ENCODE results near the gene TM9SF1. TPM values are rescaled to one million over a fixed set of nuclear protein-coding genes. Genes with fewer than 3 reads are reported as not detected.
A peak's percentile ranks its signal among the peaks of the same experiment; 100 is the strongest.
"Not testable (repeated sequence)": the region's sequence is repeated elsewhere in the genome, so short reads cannot be mapped to it uniquely, and the experiment has no call there.

Gene TM9SF1
- total RNA-seq, 1 donor from 2014 or later, result 69.5 TPM

GRCh38 chr14:24219521-24219920 lies 24.3 kb upstream of the TM9SF1 start:
- Mint-ChIP-seq H3K36me3 (ENCODE audit: unreplicated experiment) (peaks cover 3% of the 10 kb centered on the region), H3K27me3 (ENCODE audit: unreplicated experiment) (no peaks in the 10 kb centered on the region), H3K27ac (ENCODE audit: unreplicated experiment) (no peak overlapping the region), H3K9me3 (ENCODE audit: unreplicated experiment) (no peaks in the 10 kb centered on the region), H3K4me3 (ENCODE audit: unreplicated experiment) (no peak overlapping the region), H3K4me1 (ENCODE audit: unreplicated experiment) (peaks cover 15% of the 10 kb centered on the region)
- DNase-seq (ENCODE audit: extremely low spot score, unreplicated experiment), result no peak
- TF ChIP-seq CTCF (IDR thresholded peaks at IDR 0.05), result no peak

GRCh38 chr14:24219080-24219479 lies 23.8 kb upstream of the TM9SF1 start:
- Mint-ChIP-seq H3K27me3 (ENCODE audit: unreplicated experiment) (no peaks in the 10 kb centered on the region), H3K27ac (ENCODE audit: unreplicated experiment) (no peak overlapping the region), H3K4me3 (ENCODE audit: unreplicated experiment) (no peak overlapping the region), H3K9me3 (ENCODE audit: unreplicated experiment) (no peaks in the 10 kb centered on the region), H3K36me3 (ENCODE audit: unreplicated experiment) (peaks cover 3% of the 10 kb centered on the region), H3K4me1 (ENCODE audit: unreplicated experiment) (peaks cover 18% of the 10 kb centered on the region)
- no peak for DNase-seq (ENCODE audit: extremely low spot score, unreplicated experiment)
- TF ChIP-seq CTCF (IDR thresholded peaks at IDR 0.05), result no peak

- DNase-seq (ENCODE audit: extremely low spot score, unreplicated experiment); H3K9me3 Mint-ChIP-seq (ENCODE audit: unreplicated experiment); H3K27me3 Mint-ChIP-seq (ENCODE audit: unreplicated experiment); H3K4me3 Mint-ChIP-seq (ENCODE audit: unreplicated experiment); H3K36me3 Mint-ChIP-seq (ENCODE audit: unreplicated experiment): not testable (repeated sequence)
- Mint-ChIP-seq H3K4me1 (ENCODE audit: unreplicated experiment) (peaks cover 32% of the 10 kb centered on the region), H3K27ac (ENCODE audit: unreplicated experiment) (peak overlapping the region; percentile 93)
Measured at GRCh38 chr14:24216876-24217275, 21.6 kb upstream of the TM9SF1 start.

GRCh38 chr14:24216345-24216699 lies 21.1 kb upstream of the TM9SF1 start:
- Mint-ChIP-seq H3K36me3 (ENCODE audit: unreplicated experiment) (peaks cover 6% of the 10 kb centered on the region), H3K9me3 (ENCODE audit: unreplicated experiment) (no peaks in the 10 kb centered on the region), H3K4me1 (ENCODE audit: unreplicated experiment) (peaks cover 37% of the 10 kb centered on the region), H3K27me3 (ENCODE audit: unreplicated experiment) (no peaks in the 10 kb centered on the region), H3K27ac (ENCODE audit: unreplicated experiment) (peak overlapping the region; percentile 93), H3K4me3 (ENCODE audit: unreplicated experiment) (peak overlapping the region; percentile 85)
- TF ChIP-seq CTCF (IDR thresholded peaks at IDR 0.05), result no peak
- no peak for DNase-seq (ENCODE audit: extremely low spot score, unreplicated experiment)

- Mint-ChIP-seq H3K36me3 (ENCODE audit: unreplicated experiment) (peaks cover 7% of the 10 kb centered on the region), H3K27ac (ENCODE audit: unreplicated experiment) (peak within 1 kb of the TSS; percentile 93), H3K9me3 (ENCODE audit: unreplicated experiment) (no peaks in the 10 kb centered on the region), H3K4me3 (ENCODE audit: unreplicated experiment) (peak within 1 kb of the TSS; percentile 85), H3K4me1 (ENCODE audit: unreplicated experiment) (peaks cover 38% of the 10 kb centered on the region), H3K27me3 (ENCODE audit: unreplicated experiment) (no peaks in the 10 kb centered on the region)
- peak; percentile 89 for DNase-seq (ENCODE audit: extremely low spot score, unreplicated experiment)
- peak; percentile 57 for TF ChIP-seq CTCF (IDR thresholded peaks at IDR 0.05)
Measured at GRCh38 chr14:24215495-24216344, 20.5 kb upstream of the TM9SF1 start, which contains the start of gene MDP1. Gene MDP1, minus strand, starts transcription at chr14:24216066. Its CDS starts 111 bp downstream, at chr14:24215955.

Data from osteocyte (in vitro differentiated cells).